Activated naive CD4-positive, alpha-beta T cell treated with anti-CD3 and anti-CD28 coated beads for 36 hours (primary cell): ENCODE data around the gene SBF2. TPM values are rescaled to one million over a fixed set of nuclear protein-coding genes. Genes with fewer than 3 reads are reported as not detected.
"Not testable (repeated sequence)": the region's sequence is repeated elsewhere in the genome, so short reads cannot be mapped to it uniquely, and the experiment has no call there.

ENCODE experiments used
- CTCF ChIA-PET: fragments of 350-600 bp; sonication (Branson Sonifier 250); formaldehyde crosslinking; loops from one replicate; lab custom pipeline; 2021; ENCODE audit warnings: antibody characterized with exemption; lab: Charles Lee
- DNase-seq: peaks from one replicate; pipeline ENCODE4 v3.0.0-alpha.2; 2020
- H3K27ac Mint-ChIP-seq: one replicate; pipeline ENCODE4 v1.8.0; 2021; ENCODE audit warnings: mild to moderate bottlenecking, mixed read lengths
- H3K27me3 Mint-ChIP-seq: one replicate; pipeline ENCODE4 v1.8.0; 2021; ENCODE audit warnings: low read depth, mixed read lengths
- H3K36me3 Mint-ChIP-seq: one replicate; pipeline ENCODE4 v1.8.0; 2021; ENCODE audit warnings: low read depth, mixed read lengths
- H3K4me1 Mint-ChIP-seq: one replicate; pipeline ENCODE4 v1.8.0; 2021; ENCODE audit warnings: low read depth, mixed read lengths
- H3K4me3 Mint-ChIP-seq: one replicate; pipeline ENCODE4 v1.8.0; 2021; ENCODE audit warnings: mild to moderate bottlenecking, moderate library complexity, mixed read lengths
- H3K9me3 Mint-ChIP-seq: one replicate; pipeline ENCODE4 v1.8.0; 2021; ENCODE audit warnings: mixed read lengths
- intact Hi-C: fragments of 100-400 bp; cut with micrococcal nuclease; formaldehyde crosslinking; loops from one replicate; pipeline ENCODE4 v1.15.1; 2023
- total RNA-seq, 2 experiments: library from RNA; stranded (reverse); gene quantifications; one replicate each; pipeline ENCODE4 v1.2.3, GENCODE V29; 2021

Gene SBF2
- total RNA-seq, 2 experiments from 2014 or later = 8.7 to 9.9 TPM

DNA sequence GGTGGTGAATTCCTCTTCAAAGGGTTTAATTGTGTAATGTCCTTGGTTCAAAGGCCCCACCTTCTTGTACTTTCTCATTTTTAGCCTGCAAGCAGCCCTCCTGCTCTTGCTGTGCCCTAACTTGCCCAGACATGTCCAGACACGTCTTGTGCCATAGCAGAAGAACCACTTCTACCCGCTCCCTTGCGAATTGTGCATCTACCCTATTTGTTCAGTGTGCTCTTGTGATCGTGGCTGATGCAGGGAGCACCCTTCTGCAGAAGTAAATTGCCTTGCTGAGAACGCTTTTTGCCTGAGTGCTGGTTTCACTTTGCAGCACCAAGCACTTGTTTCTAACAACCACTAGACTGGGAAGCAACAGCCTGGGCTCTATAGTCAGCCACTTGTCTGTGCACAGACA is 249.4 kb downstream of the SBF2 start:
- H3K4me1 Mint-ChIP-seq = no peaks in the 10 kb centered on the region
- DNase-seq = peak; percentile 14

DNA sequence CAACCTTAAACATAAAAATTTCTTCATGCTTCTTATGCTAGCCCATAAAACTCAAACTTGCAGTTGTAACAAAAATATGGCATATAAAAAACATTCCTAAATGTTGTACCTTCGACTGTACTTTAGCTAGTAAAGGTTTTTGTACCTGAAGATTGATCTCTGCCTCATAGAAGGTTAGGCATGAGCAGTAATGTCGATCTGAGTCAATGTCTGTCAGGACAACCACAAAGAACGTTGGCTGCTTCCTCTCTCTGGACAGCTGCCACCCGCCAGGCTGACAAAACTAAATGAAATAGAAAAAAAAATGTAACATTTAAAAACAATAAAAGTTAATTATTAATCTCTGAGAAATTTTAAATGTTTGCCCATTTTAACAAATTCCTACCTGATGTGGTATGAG is 251.3 kb downstream of the SBF2 start:
- intact Hi-C loops = no loop called here
- H3K4me3 Mint-ChIP-seq = no peak overlapping the region

More for the DNA sequence above, 249.4 kb downstream of the SBF2 start:
- H3K27me3 Mint-ChIP-seq = no peaks in the 10 kb centered on the region
- intact Hi-C loops = no loop called here
- CTCF ChIA-PET = no interaction called here
- peaks cover 15% of the 10 kb centered on the region for H3K36me3 Mint-ChIP-seq
- peaks cover 15% of the 10 kb centered on the region for H3K9me3 Mint-ChIP-seq
- H3K4me3 Mint-ChIP-seq = no peak overlapping the region
- peak overlapping the region; percentile 68 for H3K27ac Mint-ChIP-seq

DNA sequence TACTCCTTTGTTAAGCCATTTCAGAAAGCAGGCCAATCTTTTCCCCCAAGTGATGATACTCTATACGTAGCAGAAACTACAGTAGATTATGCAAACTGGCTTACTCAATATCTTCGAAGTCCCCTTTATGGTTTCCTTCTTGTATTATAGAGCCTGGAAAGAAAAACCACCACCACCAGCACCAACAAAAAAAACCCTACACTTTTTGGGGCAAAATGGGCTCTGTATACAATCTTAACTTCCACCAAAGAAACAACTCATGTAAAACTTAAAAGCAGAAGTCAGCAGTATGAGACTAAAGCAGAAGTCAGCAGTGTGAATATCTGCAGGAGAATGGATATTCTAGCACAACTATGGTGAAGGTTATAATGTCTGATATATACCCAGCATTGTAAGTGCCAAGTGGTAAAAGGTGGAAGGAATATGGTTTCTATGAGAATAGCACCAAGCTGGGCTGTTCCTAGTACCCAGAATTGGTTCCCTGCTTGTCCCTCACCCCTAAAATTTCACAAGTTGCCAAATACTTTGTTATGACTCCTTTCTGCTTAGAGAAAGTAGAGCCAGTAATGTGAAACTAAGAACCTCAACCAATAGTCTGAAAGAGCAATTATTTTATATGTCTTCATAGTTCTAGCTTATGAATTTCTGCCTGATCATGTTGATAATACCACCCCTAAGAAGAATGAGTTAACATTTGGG is 252.1 kb downstream of the SBF2 start:
- peaks cover 15% of the 10 kb centered on the region for H3K36me3 Mint-ChIP-seq
- no peaks in the 10 kb centered on the region for H3K4me1 Mint-ChIP-seq
- H3K27ac Mint-ChIP-seq = no peak overlapping the region
- no peaks in the 10 kb centered on the region for H3K27me3 Mint-ChIP-seq
- no peak overlapping the region for H3K4me3 Mint-ChIP-seq
- H3K9me3 Mint-ChIP-seq = peaks cover 13% of the 10 kb centered on the region
- intact Hi-C loops = no loop called here
- CTCF ChIA-PET = no interaction called here
- DNase-seq = no peak

More for the DNA sequence above, 251.3 kb downstream of the SBF2 start:
- Mint-ChIP-seq H3K27ac (no peak overlapping the region), H3K27me3 (no peaks in the 10 kb centered on the region), H3K4me1 (no peaks in the 10 kb centered on the region), H3K36me3 (peaks cover 15% of the 10 kb centered on the region), H3K9me3 (peaks cover 15% of the 10 kb centered on the region)
- DNase-seq = no peak
- CTCF ChIA-PET = no interaction called here

DNA sequence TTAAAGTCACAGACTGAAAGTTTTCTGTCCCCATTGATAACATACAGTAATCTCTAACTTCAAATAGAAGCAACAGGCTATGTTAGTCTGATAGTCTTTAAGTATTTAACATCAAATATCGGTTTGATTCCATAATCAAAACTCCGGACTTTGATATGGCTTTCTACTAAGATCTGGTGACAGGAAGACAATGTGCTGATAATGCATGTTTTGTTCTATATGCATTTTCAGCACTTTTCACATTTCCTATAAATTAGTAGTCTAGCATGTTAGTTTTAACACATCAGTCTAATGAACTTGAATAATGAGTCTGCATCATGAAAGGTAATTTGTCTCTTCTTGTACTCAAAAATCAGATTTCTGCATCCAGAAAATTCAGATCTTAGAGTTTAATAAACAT is 252.7 kb downstream of the SBF2 start:
- Mint-ChIP-seq H3K4me3 (no peak overlapping the region), H3K27ac (no peak overlapping the region), H3K4me1 (no peaks in the 10 kb centered on the region), H3K9me3 (peaks cover 13% of the 10 kb centered on the region), H3K36me3 (peaks cover 15% of the 10 kb centered on the region), H3K27me3 (no peaks in the 10 kb centered on the region)
- DNase-seq = no peak
- CTCF ChIA-PET = no interaction called here
- intact Hi-C loops = no loop called here

DNA sequence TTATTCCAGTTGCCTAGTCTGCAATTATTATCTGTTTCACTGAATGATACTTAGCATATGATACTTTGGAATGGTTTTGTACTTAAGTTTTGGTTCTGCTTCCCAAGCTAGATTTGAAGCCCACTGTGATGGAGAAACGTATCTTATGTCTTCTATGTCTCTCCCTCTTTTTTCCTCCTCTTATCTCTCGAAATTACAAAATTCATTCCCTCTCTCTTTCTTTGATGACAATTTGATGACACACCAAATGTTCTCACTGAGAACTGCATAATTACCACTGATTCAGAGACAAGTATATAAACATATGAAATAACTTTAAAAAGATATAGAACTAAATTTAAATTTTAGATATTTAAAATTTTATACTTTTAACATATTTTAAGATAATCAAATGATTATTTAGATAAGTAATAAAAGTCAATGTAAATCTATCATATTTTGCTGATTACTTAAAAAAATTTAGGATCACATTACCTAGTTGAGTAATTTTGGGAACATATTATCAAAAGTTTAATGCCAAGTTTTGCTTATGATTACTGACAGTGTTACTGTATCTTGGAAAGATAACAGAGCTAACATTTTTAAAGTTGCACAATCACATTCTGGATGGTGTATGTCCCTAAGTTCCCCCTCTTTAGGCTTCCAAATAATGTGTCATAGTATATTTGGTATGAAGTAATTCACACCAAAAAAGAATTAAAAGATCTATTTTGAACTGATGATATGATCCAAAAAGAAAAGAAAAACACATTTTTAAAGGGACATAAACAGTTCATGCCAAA is 255.3 kb downstream of the SBF2 start:
- DNase-seq = no peak
- Mint-ChIP-seq H3K9me3 (no peaks in the 10 kb centered on the region), H3K27ac (no peak overlapping the region), H3K4me3 (no peak overlapping the region), H3K4me1 (no peaks in the 10 kb centered on the region), H3K27me3 (no peaks in the 10 kb centered on the region), H3K36me3 (peaks cover 10% of the 10 kb centered on the region)
- CTCF ChIA-PET = interaction anchor here (0.8 to 1.3 kb wide), 2 partner anchors 10 to 269 kb away, joined by 3 read pairs; no protein-coding TSS in a partner anchor
- intact Hi-C loops = no loop called here

DNA sequence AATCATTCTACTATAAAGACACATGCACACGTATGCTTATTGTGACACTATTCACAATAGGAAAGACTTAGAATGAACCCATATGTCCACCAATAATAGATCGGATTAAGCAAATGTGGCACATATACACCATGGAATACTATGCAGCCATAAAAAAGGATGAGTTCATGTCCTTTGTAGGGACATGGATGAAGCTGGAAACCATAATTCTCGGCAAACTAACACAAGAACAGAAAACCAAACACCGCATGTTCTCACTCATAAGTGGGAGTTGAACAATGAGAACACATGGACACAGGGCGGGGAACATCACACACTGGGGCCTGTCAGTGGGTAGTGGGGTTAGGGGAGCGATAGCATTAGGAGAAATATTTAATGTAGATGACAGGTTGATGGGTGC is 258.1 kb downstream of the SBF2 start:
- H3K9me3 Mint-ChIP-seq, H3K27ac Mint-ChIP-seq, H3K4me1 Mint-ChIP-seq, H3K36me3 Mint-ChIP-seq, intact Hi-C loops, H3K27me3 Mint-ChIP-seq, H3K4me3 Mint-ChIP-seq, CTCF ChIA-PET, DNase-seq: not testable (repeated sequence)

- no peaks in the 10 kb centered on the region for H3K27me3 Mint-ChIP-seq
- no peaks in the 10 kb centered on the region for H3K9me3 Mint-ChIP-seq
- intact Hi-C loops = no loop called here
- no peak overlapping the region for H3K27ac Mint-ChIP-seq
- CTCF ChIA-PET = no interaction called here
- H3K4me3 Mint-ChIP-seq = no peak overlapping the region
- no peaks in the 10 kb centered on the region for H3K36me3 Mint-ChIP-seq
- H3K4me1 Mint-ChIP-seq = no peaks in the 10 kb centered on the region
- DNase-seq = no peak
Measured at GRCh38 chr11:10032935-10033334, 261.1 kb downstream of the SBF2 start.

DNA sequence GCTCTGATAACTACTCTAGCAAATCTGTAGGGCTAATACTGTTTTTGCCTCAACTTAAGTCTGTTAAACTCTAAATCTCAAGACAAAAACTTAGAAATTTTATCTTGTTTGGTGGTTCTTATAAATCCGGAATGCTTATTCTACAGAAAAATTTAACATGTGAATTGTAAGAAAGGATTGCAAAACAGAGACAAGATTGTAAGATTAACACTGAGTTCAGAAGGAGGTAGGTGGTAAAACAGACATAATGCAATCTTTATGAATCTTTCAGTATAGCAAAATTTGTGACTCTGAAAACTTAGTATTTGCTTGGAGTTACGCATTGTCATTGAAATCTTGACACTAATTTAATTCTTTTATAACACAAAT is 263.9 kb downstream of the SBF2 start:
- Mint-ChIP-seq H3K27ac (no peak overlapping the region), H3K9me3 (no peaks in the 10 kb centered on the region), H3K4me1 (no peaks in the 10 kb centered on the region), H3K4me3 (no peak overlapping the region), H3K27me3 (no peaks in the 10 kb centered on the region), H3K36me3 (peaks cover 2% of the 10 kb centered on the region)
- no peak for DNase-seq
- CTCF ChIA-PET = no interaction called here
- intact Hi-C loops = no loop called here

DNA sequence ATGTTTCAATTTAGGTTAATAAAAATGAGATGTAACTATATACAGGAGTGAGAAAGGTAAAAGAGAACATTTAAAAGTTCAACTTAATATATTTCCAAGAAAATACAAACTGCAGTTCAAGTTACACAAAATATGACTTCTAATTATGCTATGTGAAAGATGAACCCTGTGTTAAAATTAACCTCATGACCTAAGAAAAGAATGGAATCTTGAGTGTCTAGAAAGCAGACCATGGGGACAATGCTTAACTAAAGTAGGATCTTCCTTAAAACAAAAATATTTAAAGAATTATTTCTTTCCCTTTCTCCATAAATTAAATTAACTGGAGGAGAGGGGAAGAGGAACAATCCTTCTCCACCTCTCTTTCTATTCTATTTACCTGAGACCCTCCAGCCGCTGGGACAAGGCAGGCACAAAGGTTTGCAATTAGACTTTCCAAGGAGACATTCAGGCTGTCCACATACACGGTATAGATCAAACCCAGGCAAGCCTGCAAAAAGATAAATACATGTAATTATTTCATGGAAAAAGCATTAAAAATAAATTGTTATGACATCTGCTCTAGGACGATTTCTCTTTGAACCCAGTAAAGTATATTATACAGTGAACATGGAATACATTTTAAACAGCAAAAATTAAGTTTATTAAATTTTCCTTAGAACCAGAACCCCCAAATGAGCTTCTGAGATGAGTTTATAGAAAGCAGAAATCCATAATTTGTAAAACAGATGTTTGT is 264.5 kb downstream of the SBF2 start:
- Mint-ChIP-seq H3K27me3 (no peaks in the 10 kb centered on the region), H3K36me3 (peaks cover 2% of the 10 kb centered on the region), H3K4me1 (no peaks in the 10 kb centered on the region), H3K4me3 (no peak overlapping the region), H3K27ac (no peak overlapping the region), H3K9me3 (no peaks in the 10 kb centered on the region)
- DNase-seq = no peak
- CTCF ChIA-PET = no interaction called here
- intact Hi-C loops = no loop called here

DNA sequence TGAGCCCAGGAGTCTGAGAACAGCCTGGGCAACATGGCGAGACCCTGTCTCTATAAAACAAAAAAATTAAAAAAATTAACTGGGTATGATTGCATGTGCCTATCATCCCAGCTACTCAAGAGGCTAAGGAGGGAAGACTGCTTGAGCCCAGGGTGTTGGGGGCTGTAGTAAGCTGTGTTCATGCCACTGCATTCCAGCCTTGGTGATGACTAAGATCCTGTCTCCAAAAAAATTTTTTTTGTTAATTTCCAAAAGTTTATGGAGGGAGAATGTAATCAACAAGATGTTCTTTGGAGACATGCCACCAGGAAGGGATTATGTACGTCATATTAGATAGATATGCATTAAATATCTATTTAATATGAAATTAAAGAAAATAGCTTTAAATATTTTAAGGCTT is 267.5 kb downstream of the SBF2 start:
- H3K27ac Mint-ChIP-seq = no peak overlapping the region
- H3K9me3 Mint-ChIP-seq = no peaks in the 10 kb centered on the region
- H3K36me3 Mint-ChIP-seq = peaks cover 2% of the 10 kb centered on the region
- no peaks in the 10 kb centered on the region for H3K27me3 Mint-ChIP-seq
- intact Hi-C loops = no loop called here
- H3K4me3 Mint-ChIP-seq = no peak overlapping the region
- peaks cover 4% of the 10 kb centered on the region for H3K4me1 Mint-ChIP-seq
- CTCF ChIA-PET = interaction anchor here (1.2 kb wide), 1 partner anchor 50 kb away, joined by 6 read pairs; no protein-coding TSS in a partner anchor
- no peak for DNase-seq

DNA sequence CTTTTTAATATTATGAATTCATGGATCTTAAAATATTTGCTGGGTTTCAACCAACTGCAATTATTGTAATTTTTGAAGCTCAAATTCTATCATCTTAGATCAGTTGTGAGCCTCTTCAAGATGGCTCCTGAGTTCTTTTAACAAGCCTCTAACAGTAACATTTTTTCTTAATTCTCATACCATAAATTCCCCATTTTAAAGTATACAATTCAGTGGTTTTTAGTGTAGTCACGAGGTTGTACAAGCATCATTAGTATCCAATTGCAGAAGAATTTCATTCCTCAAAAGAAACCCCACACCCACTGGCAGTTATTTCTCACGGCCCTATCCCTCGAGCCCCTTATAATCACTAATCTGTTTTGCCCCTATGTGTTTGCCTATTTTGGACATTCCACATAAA is 270.8 kb downstream of the SBF2 start:
- Mint-ChIP-seq H3K36me3 (peaks cover 2% of the 10 kb centered on the region), H3K27ac (no peak overlapping the region), H3K4me3 (no peak overlapping the region), H3K27me3 (no peaks in the 10 kb centered on the region), H3K4me1 (peaks cover 14% of the 10 kb centered on the region), H3K9me3 (no peaks in the 10 kb centered on the region)
- CTCF ChIA-PET = no interaction called here
- no peak for DNase-seq
- intact Hi-C loops = no loop called here

- Mint-ChIP-seq H3K4me1 (peaks cover 14% of the 10 kb centered on the region), H3K9me3 (no peaks in the 10 kb centered on the region), H3K27me3 (no peaks in the 10 kb centered on the region), H3K4me3 (no peak overlapping the region), H3K27ac (no peak overlapping the region), H3K36me3 (peaks cover 2% of the 10 kb centered on the region)
- CTCF ChIA-PET = no interaction called here
- DNase-seq = no peak
- intact Hi-C loops = no loop called here
Measured at GRCh38 chr11:10022764-10023163, 271.3 kb downstream of the SBF2 start.
